ENCODE data around the gene BUD13. TPM values are rescaled to one million over a fixed set of nuclear protein-coding genes. Genes with fewer than 3 reads are reported as not detected.

The BUD13 gene
- polyA plus RNA-seq, 1 donor from 2014 or later = 19.1 TPM

DNA sequence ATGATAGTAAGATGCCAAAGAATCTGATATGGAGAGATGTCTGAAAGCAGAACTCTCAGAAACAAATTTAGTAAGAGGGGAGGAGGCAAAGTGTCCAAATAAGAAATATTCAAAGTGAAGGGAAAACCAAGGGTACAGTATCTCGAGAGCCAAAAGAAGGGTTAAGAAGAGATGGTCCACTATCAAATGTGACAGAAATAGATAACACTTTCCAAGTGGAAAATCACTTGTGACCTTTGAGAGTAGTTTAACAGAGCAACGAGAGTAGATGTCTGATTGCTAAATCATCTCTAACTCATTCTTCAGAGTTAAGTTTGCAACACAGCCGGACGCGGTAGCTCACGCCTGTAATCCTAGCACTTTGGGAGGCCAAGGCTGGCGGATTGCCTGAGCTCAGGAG lies 4.3 kb upstream of the BUD13 start (continued):
- TF ChIP-seq SMC3 (conservative IDR thresholded peaks at IDR 0.05; ENCODE audit: poor library complexity) (no peak), EZH2 (IDR thresholded peaks at IDR 0.05; ENCODE audit: borderline replicate concordance, insufficient read depth, low read length, poor library complexity, severe bottlenecking) (no peak)

DNA sequence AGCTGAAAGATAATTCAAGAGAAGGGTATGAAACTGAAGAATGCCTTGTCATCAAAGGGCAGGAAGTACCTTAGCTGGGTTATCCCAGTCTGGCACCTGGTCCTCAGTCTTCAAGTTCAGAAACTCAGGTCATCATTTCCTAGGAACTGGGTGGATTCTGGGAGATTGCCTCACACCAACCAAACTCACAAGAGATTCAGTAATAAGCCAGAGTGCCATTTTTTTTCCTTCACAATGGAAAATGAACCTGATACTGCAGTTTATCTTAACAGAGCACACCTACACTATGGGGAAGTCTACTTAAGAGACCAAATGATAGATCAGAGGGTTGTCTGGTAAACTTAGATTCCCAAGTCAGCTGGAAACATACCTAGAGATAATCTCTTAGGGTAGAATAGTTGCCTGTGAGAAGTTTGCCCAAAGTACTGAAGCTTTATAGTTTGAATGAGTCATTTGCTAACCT lies 3.8 kb upstream of the BUD13 start:
- TF ChIP-seq POLR2AphosphoS5 (IDR thresholded peaks at IDR 0.05) = no peak
- TF ChIP-seq, protein P1, sequence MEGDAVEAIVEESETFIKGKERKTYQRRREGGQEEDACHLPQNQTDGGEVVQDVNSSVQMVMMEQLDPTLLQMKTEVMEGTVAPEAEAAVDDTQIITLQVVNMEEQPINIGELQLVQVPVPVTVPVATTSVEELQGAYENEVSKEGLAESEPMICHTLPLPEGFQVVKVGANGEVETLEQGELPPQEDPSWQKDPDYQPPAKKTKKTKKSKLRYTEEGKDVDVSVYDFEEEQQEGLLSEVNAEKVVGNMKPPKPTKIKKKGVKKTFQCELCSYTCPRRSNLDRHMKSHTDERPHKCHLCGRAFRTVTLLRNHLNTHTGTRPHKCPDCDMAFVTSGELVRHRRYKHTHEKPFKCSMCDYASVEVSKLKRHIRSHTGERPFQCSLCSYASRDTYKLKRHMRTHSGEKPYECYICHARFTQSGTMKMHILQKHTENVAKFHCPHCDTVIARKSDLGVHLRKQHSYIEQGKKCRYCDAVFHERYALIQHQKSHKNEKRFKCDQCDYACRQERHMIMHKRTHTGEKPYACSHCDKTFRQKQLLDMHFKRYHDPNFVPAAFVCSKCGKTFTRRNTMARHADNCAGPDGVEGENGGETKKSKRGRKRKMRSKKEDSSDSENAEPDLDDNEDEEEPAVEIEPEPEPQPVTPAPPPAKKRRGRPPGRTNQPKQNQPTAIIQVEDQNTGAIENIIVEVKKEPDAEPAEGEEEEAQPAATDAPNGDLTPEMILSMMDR (IDR thresholded peaks at IDR 0.05; ENCODE audit: poor library complexity, severe bottlenecking) = no peak
- TF ChIP-seq TAF1 (IDR thresholded peaks at IDR 0.05; ENCODE audit: low read depth) = no peak
- TF ChIP-seq, protein P2, sequence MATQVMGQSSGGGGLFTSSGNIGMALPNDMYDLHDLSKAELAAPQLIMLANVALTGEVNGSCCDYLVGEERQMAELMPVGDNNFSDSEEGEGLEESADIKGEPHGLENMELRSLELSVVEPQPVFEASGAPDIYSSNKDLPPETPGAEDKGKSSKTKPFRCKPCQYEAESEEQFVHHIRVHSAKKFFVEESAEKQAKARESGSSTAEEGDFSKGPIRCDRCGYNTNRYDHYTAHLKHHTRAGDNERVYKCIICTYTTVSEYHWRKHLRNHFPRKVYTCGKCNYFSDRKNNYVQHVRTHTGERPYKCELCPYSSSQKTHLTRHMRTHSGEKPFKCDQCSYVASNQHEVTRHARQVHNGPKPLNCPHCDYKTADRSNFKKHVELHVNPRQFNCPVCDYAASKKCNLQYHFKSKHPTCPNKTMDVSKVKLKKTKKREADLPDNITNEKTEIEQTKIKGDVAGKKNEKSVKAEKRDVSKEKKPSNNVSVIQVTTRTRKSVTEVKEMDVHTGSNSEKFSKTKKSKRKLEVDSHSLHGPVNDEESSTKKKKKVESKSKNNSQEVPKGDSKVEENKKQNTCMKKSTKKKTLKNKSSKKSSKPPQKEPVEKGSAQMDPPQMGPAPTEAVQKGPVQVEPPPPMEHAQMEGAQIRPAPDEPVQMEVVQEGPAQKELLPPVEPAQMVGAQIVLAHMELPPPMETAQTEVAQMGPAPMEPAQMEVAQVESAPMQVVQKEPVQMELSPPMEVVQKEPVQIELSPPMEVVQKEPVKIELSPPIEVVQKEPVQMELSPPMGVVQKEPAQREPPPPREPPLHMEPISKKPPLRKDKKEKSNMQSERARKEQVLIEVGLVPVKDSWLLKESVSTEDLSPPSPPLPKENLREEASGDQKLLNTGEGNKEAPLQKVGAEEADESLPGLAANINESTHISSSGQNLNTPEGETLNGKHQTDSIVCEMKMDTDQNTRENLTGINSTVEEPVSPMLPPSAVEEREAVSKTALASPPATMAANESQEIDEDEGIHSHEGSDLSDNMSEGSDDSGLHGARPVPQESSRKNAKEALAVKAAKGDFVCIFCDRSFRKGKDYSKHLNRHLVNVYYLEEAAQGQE (IDR thresholded peaks at IDR 0.05; ENCODE audit: borderline replicate concordance) = no peak
- TF ChIP-seq SMC3 (conservative IDR thresholded peaks at IDR 0.05; ENCODE audit: poor library complexity) = no peak
- no peak for TF ChIP-seq RAD21 (conservative IDR thresholded peaks at IDR 0.05)
- TF ChIP-seq EP300 (conservative IDR thresholded peaks at IDR 0.05; ENCODE audit: poor library complexity, severe bottlenecking) = no peak
- no peak for TF ChIP-seq EZH2 (IDR thresholded peaks at IDR 0.05; ENCODE audit: borderline replicate concordance, insufficient read depth, low read length, poor library complexity, severe bottlenecking)
- TF ChIP-seq MXI1 (conservative IDR thresholded peaks at IDR 0.05; ENCODE audit: poor library complexity, severe bottlenecking) = no peak
- no peak overlapping the region for H3K27ac ChIP-seq (ENCODE audit: low read length)
- no peak overlapping the region for H2AFZ ChIP-seq (ENCODE audit: low read depth, low read length)
- no peak overlapping the region for H3K4me2 ChIP-seq (ENCODE audit: low read length)
- H3K36me3 ChIP-seq (ENCODE audit: insufficient read depth, low read length) = no peaks in the 10 kb centered on the region
- H3K9me2 ChIP-seq (ENCODE audit: insufficient read depth, low read length) = no peaks in the 10 kb centered on the region
- H3K79me2 ChIP-seq (replicated peaks; ENCODE audit: insufficient read depth, low read length) = peaks cover 7% of the 10 kb centered on the region
- H3K9me3 ChIP-seq (ENCODE audit: low read length) = no peaks in the 10 kb centered on the region
- no peak overlapping the region for H3K4me3 ChIP-seq (ENCODE audit: low read length)
- H3K9ac ChIP-seq (ENCODE audit: low read length) = no peak overlapping the region
- no peaks in the 10 kb centered on the region for H3K27me3 ChIP-seq (ENCODE audit: insufficient read depth, low read depth, low read length)
- H4K20me1 ChIP-seq (ENCODE audit: insufficient read depth) = no peaks in the 10 kb centered on the region
- H3F3A ChIP-seq (ENCODE audit: insufficient read depth, low read length, poor library complexity, severe bottlenecking) = no peaks in the 10 kb centered on the region

DNA sequence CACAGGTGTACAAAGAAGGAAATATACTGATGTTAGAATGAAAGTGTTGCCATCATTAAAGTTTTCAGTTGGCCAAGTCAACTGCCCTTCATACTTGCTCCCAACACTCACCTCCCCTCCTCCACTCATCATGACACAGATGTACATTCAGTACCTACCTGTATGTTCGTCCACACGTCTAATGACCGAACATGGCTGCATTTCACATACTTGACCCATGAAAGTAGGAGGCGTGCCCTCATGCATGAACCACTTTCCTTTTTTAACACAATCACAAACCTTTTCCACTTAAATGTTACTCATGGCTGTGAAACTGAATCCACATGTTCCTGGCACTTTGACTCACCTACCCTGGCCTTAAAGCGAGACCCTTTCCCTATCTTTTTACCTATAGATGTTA lies 3.2 kb upstream of the BUD13 start:
- no peaks in the 10 kb centered on the region for H4K20me1 ChIP-seq (ENCODE audit: insufficient read depth)
- no peak for TF ChIP-seq EZH2 (IDR thresholded peaks at IDR 0.05; ENCODE audit: borderline replicate concordance, insufficient read depth, low read length, poor library complexity, severe bottlenecking)
- TF ChIP-seq, protein P2 (IDR thresholded peaks at IDR 0.05; ENCODE audit: borderline replicate concordance) = no peak
- TF ChIP-seq, protein P1 (IDR thresholded peaks at IDR 0.05; ENCODE audit: poor library complexity, severe bottlenecking) = no peak
- no peak for TF ChIP-seq TAF1 (IDR thresholded peaks at IDR 0.05; ENCODE audit: low read depth)
- no peak for TF ChIP-seq POLR2AphosphoS5 (IDR thresholded peaks at IDR 0.05)
- TF ChIP-seq SMC3 (conservative IDR thresholded peaks at IDR 0.05; ENCODE audit: poor library complexity) = no peak
- TF ChIP-seq EP300 (conservative IDR thresholded peaks at IDR 0.05; ENCODE audit: poor library complexity, severe bottlenecking) = no peak
- TF ChIP-seq RAD21 (conservative IDR thresholded peaks at IDR 0.05) = no peak
- no peak for TF ChIP-seq MXI1 (conservative IDR thresholded peaks at IDR 0.05; ENCODE audit: poor library complexity, severe bottlenecking)
- H3K79me2 ChIP-seq (replicated peaks; ENCODE audit: insufficient read depth, low read length) = peaks cover 13% of the 10 kb centered on the region
- H3K27ac ChIP-seq (ENCODE audit: low read length) = no peak overlapping the region
- no peak overlapping the region for H3K9ac ChIP-seq (ENCODE audit: low read length)
- H3K4me3 ChIP-seq (ENCODE audit: low read length) = no peak overlapping the region
- H3K9me3 ChIP-seq (ENCODE audit: low read length) = no peaks in the 10 kb centered on the region
- no peaks in the 10 kb centered on the region for H3K27me3 ChIP-seq (ENCODE audit: insufficient read depth, low read depth, low read length)
- H3K36me3 ChIP-seq (ENCODE audit: insufficient read depth, low read length) = no peaks in the 10 kb centered on the region
- H2AFZ ChIP-seq (ENCODE audit: low read depth, low read length) = no peak overlapping the region
- H3F3A ChIP-seq (ENCODE audit: insufficient read depth, low read length, poor library complexity, severe bottlenecking) = no peaks in the 10 kb centered on the region
- H3K9me2 ChIP-seq (ENCODE audit: insufficient read depth, low read length) = no peaks in the 10 kb centered on the region
- no peak overlapping the region for H3K4me2 ChIP-seq (ENCODE audit: low read length)
